GM19467 (cell line): ENCODE data around the gene SCLY.

Experiments
- ATAC-seq: cut with Tn5 transposase; IDR thresholded peaks from one replicate; pipeline ENCODE4 v1.9.1; 2021; ENCODE audit warnings: mild to moderate bottlenecking, moderate library complexity; ENCODE audit not compliant: unreplicated experiment

SCLY gene

GRCh38 chr2:238123991-238124470, 63.2 kb downstream of the SCLY start:
- no peak for ATAC-seq

GRCh38 chr2:238124488-238125126, 63.8 kb downstream of the SCLY start:
- ATAC-seq, result no peak

- ATAC-seq, result no peak
These were observed 64.5 kb downstream of the SCLY start for GRCh38 chr2:238125127-238125885.

- no peak for ATAC-seq
These were observed 65.5 kb downstream of the SCLY start for GRCh38 chr2:238126338-238126737.

GRCh38 chr2:238126775-238127164, 66.0 kb downstream of the SCLY start:
- ATAC-seq, result no peak

- no peak for ATAC-seq
These were observed 66.6 kb downstream of the SCLY start for GRCh38 chr2:238127165-238128060.

- ATAC-seq, result no peak
These were observed 67.2 kb downstream of the SCLY start for GRCh38 chr2:238128061-238128440.

GRCh38 chr2:238128534-238129001, 67.8 kb downstream of the SCLY start:
- ATAC-seq, result no peak

GRCh38 chr2:238129166-238130010, 68.6 kb downstream of the SCLY start:
- ATAC-seq, result no peak

- ATAC-seq, result no peak
These were observed 69.4 kb downstream of the SCLY start for GRCh38 chr2:238130111-238130695.

GRCh38 chr2:238130696-238131628, 70.2 kb downstream of the SCLY start:
- ATAC-seq, result no peak

GRCh38 chr2:238131761-238132462, 71.1 kb downstream of the SCLY start:
- ATAC-seq, result no peak

GRCh38 chr2:238132463-238133450, 72.0 kb downstream of the SCLY start:
- no peak for ATAC-seq

GRCh38 chr2:238133499-238134392, 72.9 kb downstream of the SCLY start:
- no peak for ATAC-seq

GRCh38 chr2:238134393-238134785, 73.6 kb downstream of the SCLY start:
- no peak for ATAC-seq

GRCh38 chr2:238135601-238136150, 74.9 kb downstream of the SCLY start:
- no peak for ATAC-seq
